Germinal center (tissue), 1 donor: ENCODE results near the gene FBLN7.
A peak's percentile ranks its signal among the peaks of the same experiment; 100 is the strongest.
"Not testable (repeated sequence)": the region's sequence is repeated elsewhere in the genome, so short reads cannot be mapped to it uniquely, and the experiment has no call there.

ENCODE experiments used
- DNase-seq: peaks from one replicate; pipeline ENCODE4 v3.0.0; 2012; ENCODE audit warnings: mixed read lengths, low spot score

FBLN7 gene

DNA sequence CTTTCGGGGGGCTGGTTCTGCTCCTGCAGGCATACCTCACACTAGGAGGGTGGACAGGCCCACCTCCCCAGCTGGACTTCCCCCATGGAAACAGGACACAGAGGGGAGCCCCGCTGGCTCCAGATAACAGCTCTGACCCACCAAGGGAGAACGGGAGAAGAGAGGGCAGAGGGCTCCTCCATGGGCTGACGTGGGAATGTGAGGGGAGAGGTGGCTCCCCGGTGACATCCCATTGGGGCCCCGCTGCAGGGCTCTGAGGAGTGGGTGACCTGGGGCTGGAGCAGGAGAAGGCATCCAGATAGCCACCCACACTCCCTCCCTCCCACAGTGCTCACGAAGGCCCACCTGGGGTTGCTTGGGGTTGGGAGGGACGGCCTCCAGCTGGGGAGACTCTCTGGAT lies 45.9 kb downstream of the FBLN7 start:
- DNase-seq: no peak

DNA sequence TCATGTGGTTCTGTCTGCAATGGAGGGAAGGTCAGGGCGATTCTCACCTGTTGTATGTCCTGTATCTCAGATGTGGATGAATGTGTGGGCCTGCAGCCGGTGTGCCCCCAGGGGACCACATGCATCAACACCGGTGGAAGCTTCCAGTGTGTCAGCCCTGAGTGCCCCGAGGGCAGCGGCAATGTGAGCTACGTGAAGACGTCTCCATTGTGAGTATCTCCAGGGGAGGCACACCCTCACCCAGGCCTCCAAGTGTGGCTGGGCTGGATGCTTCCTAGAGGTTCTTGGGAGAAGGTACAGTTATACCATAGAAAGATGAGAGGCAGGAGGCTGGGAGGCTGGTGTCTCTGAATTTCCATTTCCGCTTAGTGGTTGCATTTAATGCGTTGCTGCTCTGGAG lies 46.9 kb downstream of the FBLN7 start:
- no peak for DNase-seq

DNA sequence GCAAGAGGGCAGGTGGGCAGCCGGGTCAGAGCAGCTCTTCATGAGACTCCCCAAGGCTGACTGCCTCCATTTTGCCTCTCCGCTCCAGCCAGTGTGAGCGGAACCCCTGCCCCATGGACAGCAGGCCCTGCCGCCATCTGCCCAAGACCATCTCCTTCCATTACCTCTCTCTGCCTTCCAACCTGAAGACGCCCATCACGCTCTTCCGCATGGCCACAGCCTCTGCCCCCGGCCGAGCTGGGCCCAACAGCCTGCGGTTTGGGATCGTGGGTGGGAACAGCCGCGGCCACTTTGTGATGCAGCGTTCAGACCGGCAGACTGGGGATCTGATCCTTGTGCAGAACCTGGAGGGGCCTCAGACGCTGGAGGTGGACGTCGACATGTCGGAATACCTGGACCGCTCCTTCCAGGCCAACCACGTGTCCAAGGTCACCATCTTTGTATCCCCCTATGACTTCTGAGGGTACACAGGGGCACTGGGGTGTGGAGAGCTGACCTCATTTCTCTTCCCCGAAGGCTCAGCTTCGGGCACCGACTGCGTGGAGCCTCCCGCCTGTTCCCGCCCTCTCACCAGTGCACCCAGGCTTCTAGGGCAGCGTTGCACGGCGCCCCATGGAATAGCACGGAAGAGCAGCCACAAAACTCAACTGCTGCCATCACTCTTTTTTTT lies 49.0 kb downstream of the FBLN7 start:
- no peak for DNase-seq

DNA sequence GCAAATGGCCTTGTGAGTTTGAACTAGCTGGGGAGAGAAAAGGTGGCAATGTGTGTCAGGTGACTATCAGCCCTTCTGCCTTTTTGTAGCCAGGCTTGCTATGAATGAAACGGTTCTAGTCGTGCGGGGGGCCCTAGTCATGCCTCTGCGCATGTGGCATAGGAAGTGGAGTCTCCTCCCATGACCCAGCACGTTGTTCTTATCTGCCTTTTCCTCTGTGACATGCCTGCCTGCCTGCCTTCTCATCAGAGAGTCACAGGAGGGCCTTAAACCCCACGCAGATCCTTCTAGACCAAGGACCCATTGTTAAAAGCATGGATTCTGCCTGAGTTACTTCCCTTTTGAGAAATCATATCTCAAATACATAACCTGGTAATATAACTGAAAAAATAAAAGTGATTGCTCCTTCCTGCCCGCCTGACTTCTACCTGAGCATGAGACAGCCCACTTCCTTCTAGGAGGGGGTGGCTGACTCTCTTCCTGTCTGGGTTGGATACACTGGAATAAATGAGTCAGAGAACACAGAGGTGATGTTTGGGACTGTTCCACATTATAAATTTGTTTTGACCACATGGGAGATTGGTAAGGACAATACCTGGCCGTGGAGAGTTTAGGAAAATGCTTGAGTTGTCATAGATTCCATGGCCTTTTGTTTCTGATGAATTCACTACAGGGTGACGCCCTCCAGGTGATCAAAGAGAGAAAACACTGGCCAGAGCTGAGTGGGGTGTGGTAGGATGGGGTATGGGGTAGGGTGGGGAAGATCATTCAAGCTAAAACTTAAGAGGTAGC lies 49.8 kb downstream of the FBLN7 start:
- DNase-seq: peak; percentile 53

DNA sequence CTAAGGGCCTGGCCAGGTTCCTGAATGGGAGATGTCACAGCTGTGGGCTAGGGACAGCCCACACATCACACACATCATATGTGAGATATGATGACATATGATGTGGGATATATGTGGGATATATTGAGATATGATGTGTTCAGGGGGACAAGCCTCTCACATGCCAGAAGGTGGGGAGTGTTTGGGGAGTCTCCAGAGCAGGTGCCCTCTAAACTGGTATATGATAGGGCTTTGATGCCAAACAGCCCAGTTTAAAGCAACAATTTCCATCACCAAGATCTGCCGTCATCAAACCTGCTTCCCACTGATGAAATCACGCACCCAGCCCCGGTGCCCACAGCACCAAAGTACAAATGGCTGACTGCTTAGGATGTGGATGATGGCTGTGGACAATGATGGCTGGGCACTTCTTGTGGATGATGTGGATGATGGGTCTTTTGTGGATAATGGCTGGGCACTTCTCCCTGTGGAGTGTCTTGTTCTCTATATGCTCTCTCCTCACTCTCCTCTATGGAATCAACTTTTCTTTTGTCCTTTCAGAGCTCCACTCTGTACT lies 50.9 kb downstream of the FBLN7 start:
- no peak for DNase-seq

DNA sequence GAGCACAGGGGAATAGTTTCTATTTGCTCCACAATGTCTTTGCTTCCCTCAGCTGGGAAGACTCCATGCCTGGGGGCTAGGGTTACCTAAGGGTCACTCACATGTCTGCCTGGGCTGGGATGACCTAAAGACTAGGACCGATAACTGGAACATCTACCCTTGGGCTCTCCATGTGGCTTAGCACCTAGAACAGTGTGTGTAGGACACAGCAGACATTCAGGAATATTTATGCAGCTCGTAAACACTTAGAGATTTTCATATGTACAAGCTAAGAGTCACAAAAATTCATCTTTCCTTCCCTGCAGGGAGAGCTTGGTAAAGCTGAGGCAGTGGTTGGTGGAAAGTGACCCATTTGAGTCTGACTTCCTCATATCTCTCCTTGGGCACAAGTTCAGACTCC lies 55.8 kb downstream of the FBLN7 start:
- DNase-seq: no peak

DNA sequence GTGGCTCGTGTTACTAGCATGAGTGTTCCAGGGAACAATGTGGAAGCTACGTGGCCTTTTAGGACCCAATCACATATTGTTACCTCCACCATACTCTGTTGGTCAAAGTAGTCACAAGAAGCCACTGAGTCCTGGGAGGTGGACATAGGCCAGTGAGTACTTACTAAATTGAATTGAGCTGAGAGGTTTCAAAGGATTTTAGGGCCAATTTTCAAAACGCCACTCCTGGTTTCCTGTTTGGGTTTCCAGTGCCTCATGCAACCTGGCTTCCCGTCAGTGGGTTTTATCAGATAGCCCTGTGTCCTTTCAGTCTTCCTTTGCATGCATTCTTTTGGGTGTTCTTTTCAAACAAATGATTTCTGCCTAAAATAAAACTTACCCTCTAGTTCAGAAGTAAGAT lies 56.3 kb downstream of the FBLN7 start:
- DNase-seq: no peak

DNA sequence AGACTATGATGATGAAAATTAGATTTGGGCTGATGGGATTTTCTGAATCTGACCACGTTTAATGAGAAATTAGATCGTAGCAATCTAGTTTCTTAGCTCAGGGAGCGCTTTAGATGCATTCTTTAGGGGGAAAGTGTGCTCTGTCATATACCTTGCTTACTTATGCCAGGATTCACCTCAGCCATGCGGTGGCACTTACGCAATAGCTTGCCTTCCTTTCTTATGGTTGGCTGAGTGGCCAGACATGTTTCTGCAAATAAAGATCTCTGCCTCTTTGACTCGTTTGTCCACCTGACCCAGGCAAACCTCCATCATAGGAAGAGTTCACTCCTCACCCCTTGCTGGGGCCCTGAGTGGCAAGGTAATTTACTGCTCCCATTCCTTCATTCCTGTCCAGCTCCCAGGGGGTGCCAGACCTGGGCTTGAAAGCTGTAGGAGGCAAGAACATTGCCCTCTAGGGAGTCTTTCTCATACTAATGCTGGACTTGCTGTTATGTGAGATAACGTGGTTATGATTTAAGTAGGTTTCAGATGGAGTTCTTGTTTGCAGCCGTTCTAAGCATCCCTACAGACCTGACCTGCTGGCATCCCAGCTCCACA lies 57.1 kb downstream of the FBLN7 start:
- no peak for DNase-seq

DNA sequence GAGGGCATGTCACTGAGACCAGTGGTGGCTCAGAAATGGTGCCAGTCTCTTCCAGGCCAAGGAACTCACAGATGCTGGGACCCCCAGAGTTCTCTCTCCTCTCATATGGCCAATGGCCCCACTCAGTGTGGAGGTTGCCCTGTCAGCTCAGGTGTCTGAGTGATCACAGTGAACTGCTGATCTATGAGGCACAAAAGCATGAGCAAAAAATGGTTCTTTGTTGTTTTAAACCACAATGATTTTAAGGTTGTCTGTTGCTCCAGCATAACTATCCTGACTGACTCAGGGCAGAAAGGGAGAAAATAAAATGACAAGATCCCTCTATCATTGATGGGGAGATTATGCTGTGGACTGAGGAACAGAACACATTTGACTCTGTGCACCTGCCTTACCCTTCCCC lies 57.8 kb downstream of the FBLN7 start:
- no peak for DNase-seq

DNA sequence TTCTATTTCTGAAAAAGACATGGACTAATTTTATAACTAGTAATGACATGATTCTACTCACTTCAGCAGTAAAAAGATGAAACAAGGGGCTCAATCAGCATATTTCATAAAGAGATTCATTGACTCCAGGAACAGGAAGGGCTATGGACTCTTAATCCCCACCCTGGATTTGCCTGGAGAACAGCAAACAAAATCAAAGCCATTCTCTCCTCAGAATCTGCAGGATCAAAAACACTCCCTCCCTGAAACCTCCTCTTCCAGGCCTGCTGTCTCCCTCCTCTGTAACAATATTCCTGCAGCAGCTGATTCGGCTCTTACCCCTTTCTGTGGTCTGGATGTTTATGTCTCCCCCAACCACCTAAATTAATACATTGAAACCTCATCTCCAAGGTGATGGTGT lies 59.7 kb downstream of the FBLN7 start:
- no peak for DNase-seq

DNA sequence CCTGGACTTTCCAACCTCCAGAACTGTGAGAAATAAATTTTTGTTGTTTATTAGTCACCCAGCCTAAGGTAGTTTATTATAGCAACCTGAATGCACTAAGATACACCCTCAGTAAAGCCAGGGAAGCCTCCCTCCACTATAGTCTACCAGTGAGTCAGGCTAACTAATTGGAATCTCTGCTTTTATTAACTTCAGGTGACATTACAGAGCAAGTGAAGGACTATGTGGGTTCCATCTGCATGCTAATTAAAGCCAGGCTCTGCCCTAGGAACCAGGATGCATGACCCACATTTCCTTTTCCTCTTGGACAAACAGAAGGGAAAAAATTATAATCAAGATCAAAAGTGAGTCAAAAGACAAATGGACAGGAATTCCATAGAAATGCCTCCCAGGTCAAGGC lies 60.6 kb downstream of the FBLN7 start:
- DNase-seq: no peak

DNA sequence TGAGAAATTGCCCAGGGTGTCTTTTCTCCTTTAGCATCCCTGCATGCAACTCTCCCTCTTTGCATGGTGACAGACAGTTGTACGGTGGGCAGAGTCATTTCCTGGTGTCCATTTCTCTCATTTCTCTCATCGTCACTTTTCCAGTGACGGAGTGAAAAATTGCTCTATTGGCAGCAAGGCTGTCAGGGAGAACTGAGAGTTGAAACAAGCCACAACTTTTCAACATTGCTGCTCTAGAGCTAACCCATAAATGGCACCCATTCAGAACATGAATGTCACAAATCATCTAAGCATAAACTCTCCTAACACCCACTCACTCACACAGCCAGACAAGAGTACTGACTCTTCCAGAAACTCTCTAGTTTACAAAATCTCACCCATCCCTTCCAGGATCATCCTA lies 61.0 kb downstream of the FBLN7 start:
- no peak for DNase-seq

DNA sequence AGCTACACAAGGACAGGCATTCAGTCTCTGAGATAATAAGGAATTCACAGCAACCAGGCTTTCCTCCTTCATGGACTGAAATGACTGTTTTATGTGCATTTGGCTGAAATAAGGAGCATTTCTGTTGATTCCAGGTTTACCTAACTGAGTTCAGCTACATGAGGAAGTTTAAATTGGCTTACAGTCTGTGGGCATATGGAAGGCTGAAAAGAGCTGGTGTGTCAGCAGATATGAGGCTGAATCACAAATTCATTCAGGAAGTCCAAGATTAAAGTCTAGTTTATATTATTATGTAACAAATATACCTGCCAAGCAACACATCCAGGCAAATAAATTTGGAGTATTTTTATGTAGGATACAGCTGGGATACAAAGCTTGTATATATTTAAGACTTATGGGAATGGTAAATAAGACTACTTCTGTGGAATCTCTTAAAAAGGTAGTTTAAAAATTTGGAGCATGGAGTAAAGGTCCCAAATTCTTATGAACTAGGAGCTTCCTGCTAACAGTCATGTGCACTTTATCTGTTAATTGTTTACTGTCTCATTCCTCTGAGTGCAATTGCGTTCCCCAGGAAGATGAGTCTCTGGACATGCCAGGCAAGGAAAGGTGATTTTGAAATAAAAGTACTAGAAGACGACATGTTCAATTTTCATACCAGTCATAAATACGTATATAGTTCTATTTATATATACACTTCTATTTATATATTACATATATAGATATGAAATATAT lies 63.7 kb downstream of the FBLN7 start:
- no peak for DNase-seq

DNA sequence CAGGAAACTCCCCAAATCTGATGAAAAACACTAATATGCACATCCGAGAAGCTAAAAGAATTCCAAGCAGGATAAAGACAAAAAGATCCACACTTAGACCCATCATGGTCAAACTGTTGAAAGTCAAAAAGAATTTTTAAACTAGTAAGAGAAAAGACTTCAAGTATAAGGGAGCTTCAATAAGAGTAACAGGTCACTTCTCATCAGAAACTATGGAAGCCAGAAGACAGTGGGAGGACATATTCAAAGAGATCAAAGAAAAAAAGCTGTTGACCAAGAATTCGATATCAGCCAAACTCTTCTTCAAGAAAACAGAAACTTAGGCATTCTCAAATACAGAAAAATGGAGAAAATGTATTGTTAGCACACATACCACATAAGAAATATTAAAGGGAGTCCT lies 66.2 kb downstream of the FBLN7 start:
- DNase-seq: no peak

DNA sequence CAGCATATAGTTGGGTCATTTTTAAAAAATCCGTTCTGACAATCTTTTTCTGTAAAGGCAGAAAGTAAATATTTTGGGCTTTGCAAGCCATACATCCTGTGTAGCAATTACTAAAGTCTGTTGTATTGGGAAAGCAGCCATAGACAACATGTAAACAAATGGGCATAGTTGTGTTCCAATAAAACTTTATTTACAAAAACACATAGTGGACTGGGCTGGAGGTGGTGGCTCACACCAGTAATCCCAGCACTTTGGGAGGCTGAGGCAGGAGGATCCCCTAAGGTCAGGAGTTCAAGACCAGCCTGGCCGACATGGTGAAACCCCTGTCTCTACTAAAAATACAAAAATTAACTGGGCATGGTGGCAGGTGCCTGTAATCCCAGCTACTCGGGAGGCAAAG lies 69.7 kb downstream of the FBLN7 start:
- DNase-seq: not testable (repeated sequence)

DNA sequence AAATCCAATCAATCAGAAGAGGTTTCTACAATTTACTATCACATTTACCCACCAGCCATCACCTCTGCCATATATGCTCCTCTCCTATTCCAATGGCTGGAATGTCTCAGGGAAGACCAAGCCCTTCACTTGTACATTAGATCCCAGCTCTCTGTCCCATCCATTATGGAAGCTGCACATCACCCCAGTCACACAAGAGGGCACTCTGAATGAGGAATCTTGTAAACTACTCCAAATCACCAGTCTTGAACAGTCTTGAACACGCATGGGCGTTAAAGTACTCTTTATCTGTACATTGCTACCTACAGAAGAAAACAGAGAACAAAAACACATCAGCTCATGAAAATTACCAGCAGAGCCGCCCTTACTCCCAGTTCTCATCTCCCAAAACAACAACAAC lies 78.0 kb downstream of the FBLN7 start:
- DNase-seq: no peak

DNA sequence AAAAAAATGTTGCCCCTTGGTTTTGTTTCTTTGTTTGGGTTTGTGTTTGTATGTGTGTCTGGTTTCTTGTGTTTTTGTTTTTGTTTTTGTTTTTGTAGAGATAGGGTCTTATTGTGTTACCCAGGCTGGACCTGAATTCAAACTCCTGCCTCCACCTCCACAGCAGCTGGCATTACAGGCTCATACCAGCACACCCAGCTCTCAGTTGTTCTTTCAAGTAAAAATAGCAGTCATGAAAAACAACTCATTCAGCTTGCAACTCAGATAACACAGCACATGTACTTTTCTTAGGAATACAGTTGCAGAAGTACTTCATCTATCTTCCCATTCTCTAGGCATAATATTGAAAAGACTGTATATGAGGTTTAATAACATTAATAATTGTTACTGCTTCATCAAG lies 79.7 kb downstream of the FBLN7 start:
- DNase-seq: no peak

DNA sequence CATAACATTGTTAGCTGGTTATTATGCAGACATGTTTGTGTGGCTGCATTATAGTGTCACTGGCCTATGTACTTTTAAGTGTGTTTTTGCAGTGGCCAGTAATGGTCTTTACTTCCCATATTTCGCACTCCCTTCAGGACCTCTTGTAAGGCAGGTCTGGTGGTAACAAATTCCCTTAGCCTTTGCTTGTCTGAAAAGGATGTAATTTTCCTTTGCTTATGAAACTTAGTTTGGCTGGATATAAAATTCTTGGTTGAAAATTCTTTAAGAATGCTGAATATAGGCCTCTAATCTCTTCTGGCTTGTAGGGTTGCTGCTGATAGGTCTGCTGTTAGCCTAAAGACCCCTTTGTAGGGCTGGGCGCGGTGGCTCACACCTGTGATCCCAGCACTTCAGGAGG lies 82.0 kb downstream of the FBLN7 start:
- DNase-seq: no peak

DNA sequence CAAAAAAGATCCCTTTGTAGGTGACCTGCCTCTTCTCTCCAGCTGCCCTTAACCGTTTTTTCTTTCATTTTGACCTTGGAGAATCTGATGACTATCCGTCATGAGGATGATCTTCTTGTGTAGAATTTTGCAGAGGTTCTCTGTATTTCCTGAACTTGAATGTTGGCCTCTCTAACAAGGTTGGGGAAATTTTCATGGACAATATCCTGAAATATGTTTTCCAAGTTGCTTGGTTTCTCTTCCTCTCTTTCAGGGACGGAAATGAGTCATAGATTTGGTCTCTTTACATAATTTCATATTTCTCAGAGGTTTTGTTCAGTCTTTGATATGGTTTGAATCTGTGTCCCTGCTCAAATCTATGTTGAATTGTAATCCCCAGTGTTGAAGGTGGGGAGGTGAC lies 82.6 kb downstream of the FBLN7 start:
- DNase-seq: no peak

DNA sequence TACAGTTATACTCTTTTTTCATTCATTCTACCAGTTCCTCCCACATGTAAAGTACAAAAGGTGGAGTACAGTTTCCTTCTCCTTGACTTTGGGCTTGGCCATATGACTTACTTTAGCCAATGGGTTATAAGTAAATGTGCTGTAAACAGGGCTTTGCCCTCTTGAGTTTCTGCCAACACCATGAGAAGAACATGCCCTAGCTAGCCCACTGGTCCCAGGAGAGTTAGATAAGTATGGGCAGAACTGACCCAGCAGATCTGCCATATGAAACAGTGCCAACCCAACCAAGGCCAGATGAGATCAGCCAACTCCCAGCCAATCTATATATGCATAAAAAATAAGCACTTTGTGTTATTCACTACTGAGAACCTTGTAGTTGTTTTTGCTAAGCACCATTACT lies 91.2 kb downstream of the FBLN7 start:
- DNase-seq: no peak

DNA sequence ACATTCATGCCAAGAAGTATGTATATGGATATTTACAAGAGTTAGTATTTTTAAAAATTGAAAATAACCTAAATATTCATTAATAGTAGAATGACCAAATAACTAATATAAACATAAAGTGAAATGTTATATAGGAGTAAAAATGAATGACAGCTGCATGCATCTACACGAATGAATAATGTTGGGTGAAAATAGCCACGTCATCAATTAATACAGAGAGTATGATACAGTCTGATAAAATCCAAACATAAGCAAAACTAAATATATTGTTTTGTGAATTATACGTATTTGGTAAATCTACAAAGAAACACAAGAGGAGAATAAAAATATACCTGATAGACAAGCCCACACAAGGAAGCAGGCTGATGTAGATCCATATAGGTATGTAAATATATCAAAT lies 92.2 kb downstream of the FBLN7 start:
- DNase-seq: no peak
